WTC11 (cell line): ENCODE results near the gene SH3GL1. TPM values are rescaled to one million over a fixed set of nuclear protein-coding genes. Genes with fewer than 3 reads are reported as not detected.

Experiments used
- ATAC-seq: fragments of 200-7000 bp; cut with Tn5 transposase; 2 replicates; pipeline ENCODE4 v1.10.0; 2021; ENCODE audit warnings: mild to moderate bottlenecking, moderate library complexity
- CTCF ChIA-PET: fragments of 300-600 bp; sonication (Branson Sonifier 250); formaldehyde crosslinking; loops from one replicate; lab custom pipeline; 2021; ENCODE audit warnings: antibody characterized with exemption; lab: Charles Lee
- POLR2A ChIA-PET: fragments of 350-600 bp; sonication (Branson Sonifier 250); formaldehyde crosslinking; loops from one replicate; lab custom pipeline; 2021; ENCODE audit warnings: antibody characterized with exemption; lab: Charles Lee
- DNase-seq: peaks from one replicate; pipeline ENCODE4 v3.0.0; 2021; ENCODE audit warnings: low spot score
- H3K27ac Mint-ChIP-seq: 2 replicates; pipeline ENCODE4 v1.8.0; 2021; ENCODE audit warnings: mixed read lengths
- H3K27me3 Mint-ChIP-seq: 2 replicates; pipeline ENCODE4 v1.8.0; 2021; ENCODE audit warnings: low read depth, mild to moderate bottlenecking, moderate library complexity, mixed read lengths
- H3K36me3 Mint-ChIP-seq: 2 replicates; pipeline ENCODE4 v1.8.0; 2021; ENCODE audit warnings: mixed read lengths
- H3K4me1 Mint-ChIP-seq: 2 replicates; pipeline ENCODE4 v1.8.0; 2022; ENCODE audit warnings: mixed read lengths
- H3K4me3 Mint-ChIP-seq: 2 replicates; pipeline ENCODE4 v1.8.0; 2021; ENCODE audit warnings: mild to moderate bottlenecking, moderate library complexity, mixed read lengths
- H3K9me3 Mint-ChIP-seq: 2 replicates; pipeline ENCODE4 v1.8.0; 2021; ENCODE audit warnings: mixed read lengths
- AR ChIP-seq: fragments of 250-450 bp; sonication (Bioruptor Pico); IDR thresholded peaks from 2 replicates; pipeline ENCODE4 v1.9.0; 2021; ENCODE audit warnings: mild to moderate bottlenecking
- CBFB ChIP-seq: sonication (generic); formaldehyde crosslinking; IDR thresholded peaks from 2 replicates; pipeline ENCODE4 v1.8.1; 2022; ENCODE audit warnings: mild to moderate bottlenecking, low read depth, missing genetic modification reagents
- E2F5 ChIP-seq: sonication (generic); formaldehyde crosslinking; IDR thresholded peaks from 2 replicates; pipeline ENCODE4 v1.8.1; 2022; ENCODE audit warnings: mild to moderate bottlenecking, moderate library complexity, missing genetic modification reagents
- EMX1 ChIP-seq: fragments of 250-450 bp; sonication (Bioruptor Pico); IDR thresholded peaks from 2 replicates; pipeline ENCODE4 v1.8.0; 2021; ENCODE audit warnings: mild to moderate bottlenecking
- ERG ChIP-seq: fragments of 250-450 bp; sonication (Bioruptor Pico); IDR thresholded peaks from 2 replicates; pipeline ENCODE4 v1.8.0; 2021; ENCODE audit warnings: mild to moderate bottlenecking
- ESRRA ChIP-seq: sonication (generic); formaldehyde crosslinking; IDR thresholded peaks from 2 replicates; pipeline ENCODE4 v1.8.1; 2022; ENCODE audit warnings: mild to moderate bottlenecking, missing genetic modification reagents, borderline replicate concordance
- FOXK1 ChIP-seq: sonication (generic); formaldehyde crosslinking; IDR thresholded peaks from 2 replicates; pipeline ENCODE4 v1.8.0; 2022; ENCODE audit warnings: mild to moderate bottlenecking, moderate library complexity, missing genetic modification reagents
- FOXP4 ChIP-seq: sonication (generic); formaldehyde crosslinking; IDR thresholded peaks from 2 replicates; pipeline ENCODE4 v1.8.0; 2022; ENCODE audit warnings: mild to moderate bottlenecking, missing genetic modification reagents
- NFATC4 ChIP-seq: fragments of 250-450 bp; sonication (Bioruptor Pico); IDR thresholded peaks from 2 replicates; pipeline ENCODE4 v1.9.0; 2021; ENCODE audit warnings: mild to moderate bottlenecking
- SOX15 ChIP-seq: fragments of 250-450 bp; sonication (Bioruptor Pico); IDR thresholded peaks from 2 replicates; pipeline ENCODE4 v1.9.0; 2021; ENCODE audit warnings: mild to moderate bottlenecking
- TP53 ChIP-seq: sonication (generic); formaldehyde crosslinking; IDR thresholded peaks from 2 replicates; pipeline ENCODE4 v1.8.1; 2023; ENCODE audit warnings: mild to moderate bottlenecking, missing genetic modification reagents
- ZBTB21 ChIP-seq: sonication (generic); formaldehyde crosslinking; IDR thresholded peaks from 2 replicates; pipeline ENCODE4 v1.8.1; 2023; ENCODE audit warnings: mild to moderate bottlenecking, missing genetic modification reagents, borderline replicate concordance
- ZNF138 ChIP-seq: sonication (generic); formaldehyde crosslinking; conservative IDR thresholded peaks from 2 replicates; pipeline ENCODE4 v1.8.1; 2022; ENCODE audit warnings: mild to moderate bottlenecking, moderate library complexity, missing genetic modification reagents
- ZNF232 ChIP-seq: sonication (generic); formaldehyde crosslinking; IDR thresholded peaks from 2 replicates; pipeline ENCODE4 v1.8.0; 2022; ENCODE audit warnings: mild to moderate bottlenecking, missing genetic modification reagents
- ZNF263 ChIP-seq: sonication (generic); formaldehyde crosslinking; IDR thresholded peaks from 2 replicates; pipeline ENCODE4 v1.8.1; 2022; ENCODE audit warnings: low read depth, mild to moderate bottlenecking, moderate library complexity, missing genetic modification reagents
- ZNF416 ChIP-seq: fragments of 250-450 bp; sonication (Bioruptor Pico); IDR thresholded peaks from 2 replicates; pipeline ENCODE4 v1.9.0; 2021; ENCODE audit warnings: mild to moderate bottlenecking, inconsistent platforms
- ZNF532 ChIP-seq: fragments of 250-450 bp; sonication (Bioruptor Pico); IDR thresholded peaks from 2 replicates; pipeline ENCODE4 v1.9.0; 2021; ENCODE audit warnings: mild to moderate bottlenecking, borderline replicate concordance
- ZNF671 ChIP-seq: fragments of 250-450 bp; sonication (Bioruptor Pico); IDR thresholded peaks from 2 replicates; pipeline ENCODE4 v1.8.0; 2021; ENCODE audit warnings: mild to moderate bottlenecking
- ZSCAN18 ChIP-seq: fragments of 250-450 bp; sonication (Bioruptor Pico); IDR thresholded peaks from 2 replicates; pipeline ENCODE4 v2.1.2; 2022; ENCODE audit warnings: mild to moderate bottlenecking, moderate library complexity
- total RNA-seq: library from RNA; stranded (reverse); gene quantifications from 3 replicates; pipeline ENCODE4 v1.2.3, GENCODE V29; 2021

SH3GL1 gene
- total RNA-seq, 1 experiment from 2014 or later, result 109 TPM

- no peak for TF ChIP-seq FOXP4
- no peak for TF ChIP-seq ZNF671
- TF ChIP-seq ESRRA, result no peak
- TF ChIP-seq ERG (CRISPR knock-in tag), result no peak
- TF ChIP-seq ZBTB21, result no peak
Measured at GRCh38 chr19:4373601-4374497, 26.5 kb downstream of the SH3GL1 start (continued).

GRCh38 chr19:4373013-4373367 lies 27.4 kb downstream of the SH3GL1 start:
- no peak for TF ChIP-seq FOXK1 (CRISPR knock-in tag)
- TF ChIP-seq CBFB, result no peak
- no peak for TF ChIP-seq ZNF263
- no peak for TF ChIP-seq ZNF416 (CRISPR knock-in tag)
- TF ChIP-seq ZNF232, result no peak
- no peak for DNase-seq
- POLR2A ChIA-PET, result no interaction called here
- no peaks in the 10 kb centered on the region for H3K27me3 Mint-ChIP-seq
- no peak for ATAC-seq
- CTCF ChIA-PET, result no interaction called here
- no peaks in the 10 kb centered on the region for H3K36me3 Mint-ChIP-seq
- no peak overlapping the region for H3K4me3 Mint-ChIP-seq
- 0 out of 2 replicates have a peak overlapping the region, but pooled peaks have one; percentile 19 for H3K27ac Mint-ChIP-seq
- peaks cover 45% of the 10 kb centered on the region for H3K4me1 Mint-ChIP-seq
- H3K9me3 Mint-ChIP-seq, result no peaks in the 10 kb centered on the region

- peaks cover 45% of the 10 kb centered on the region for H3K4me1 Mint-ChIP-seq
- POLR2A ChIA-PET, result no interaction called here
- TF ChIP-seq ZNF138 (no peak), ESRRA (no peak), E2F5 (no peak), EMX1 (CRISPR knock-in tag) (no peak), AR (no peak), TP53 (no peak), ZNF532 (no peak), ZSCAN18 (CRISPR knock-in tag) (no peak), SOX15 (no peak), NFATC4 (CRISPR knock-in tag) (no peak)
Measured at GRCh38 chr19:4372165-4373012, 28.0 kb downstream of the SH3GL1 start.

More at GRCh38 chr19:4372165-4373012, 28.0 kb downstream of the SH3GL1 start:
- Mint-ChIP-seq H3K27ac (0 out of 2 replicates have a peak overlapping the region, but pooled peaks have one; percentile 45), H3K36me3 (no peaks in the 10 kb centered on the region; the same call in 1 of the 2 replicates), H3K4me3 (no peak overlapping the region), H3K9me3 (no peaks in the 10 kb centered on the region), H3K27me3 (no peaks in the 10 kb centered on the region)
- CTCF ChIA-PET, result interaction anchor here (0.6 to 0.9 kb wide), 3 partner anchors 21 to 106 kb away, joined by 3 read pairs; partner anchors contain the start of gene SH3GL1
- DNase-seq (no peak), ATAC-seq (no peak)
